ENCODE measurements around the gene MMRN1.

The MMRN1 gene

DNA sequence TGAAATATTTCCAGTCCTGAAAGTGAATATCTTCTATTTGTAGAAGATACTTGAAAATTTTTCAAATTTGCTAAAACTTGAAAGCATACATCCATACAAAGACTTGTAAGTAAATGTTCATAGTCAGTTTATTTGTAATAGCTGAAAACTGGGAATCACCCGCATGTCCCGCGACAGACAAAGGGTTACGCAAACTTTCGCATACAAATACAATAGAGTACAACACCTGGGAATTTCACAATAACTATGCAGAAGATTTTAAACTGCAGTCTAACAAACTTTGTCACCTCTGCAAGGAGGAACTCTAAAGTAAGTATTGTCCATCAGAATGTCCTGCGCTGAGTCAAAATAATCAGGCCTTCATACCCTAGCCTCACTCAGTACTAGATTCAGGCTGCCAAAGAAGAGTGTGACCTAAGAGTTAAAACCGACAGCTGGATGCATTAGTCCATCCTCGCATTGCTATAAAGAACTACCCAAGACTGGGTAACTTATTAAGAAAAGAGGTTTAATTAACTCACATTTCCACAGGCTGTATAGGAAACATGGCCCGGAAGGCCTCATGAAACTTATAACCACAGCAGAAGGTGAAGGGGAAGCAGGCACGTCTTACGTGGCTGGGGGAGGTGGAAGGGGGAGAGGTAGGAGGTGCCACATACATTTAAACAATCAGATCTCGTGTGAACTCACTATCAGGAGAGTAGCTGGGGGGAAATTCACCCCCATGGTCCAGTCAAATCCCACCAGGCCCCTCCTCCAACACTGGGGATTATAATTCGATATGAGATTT, 60.4 kb downstream of the MMRN1 start:
- Histone ChIP-seq H3K9me3 (ENCODE audit: control insufficient read depth, low read length) (no peaks in the 10 kb centered on the region), H3K9ac (ENCODE audit: low read length) (no peak overlapping the region), H3K27me3 (replicated peaks; ENCODE audit: control insufficient read depth, insufficient read depth, low read length) (no peaks in the 10 kb centered on the region), H3K36me3 (ENCODE audit: control insufficient read depth, insufficient read depth, low read length, severe bottlenecking) (no peaks in the 10 kb centered on the region), H3K4me1 (ENCODE audit: control insufficient read depth, insufficient read depth, low read length) (no peaks in the 10 kb centered on the region), H3K4me3 (ENCODE audit: low read length) (no peak overlapping the region)
- no peak for DNase-seq (ENCODE audit: low read depth)

DNA sequence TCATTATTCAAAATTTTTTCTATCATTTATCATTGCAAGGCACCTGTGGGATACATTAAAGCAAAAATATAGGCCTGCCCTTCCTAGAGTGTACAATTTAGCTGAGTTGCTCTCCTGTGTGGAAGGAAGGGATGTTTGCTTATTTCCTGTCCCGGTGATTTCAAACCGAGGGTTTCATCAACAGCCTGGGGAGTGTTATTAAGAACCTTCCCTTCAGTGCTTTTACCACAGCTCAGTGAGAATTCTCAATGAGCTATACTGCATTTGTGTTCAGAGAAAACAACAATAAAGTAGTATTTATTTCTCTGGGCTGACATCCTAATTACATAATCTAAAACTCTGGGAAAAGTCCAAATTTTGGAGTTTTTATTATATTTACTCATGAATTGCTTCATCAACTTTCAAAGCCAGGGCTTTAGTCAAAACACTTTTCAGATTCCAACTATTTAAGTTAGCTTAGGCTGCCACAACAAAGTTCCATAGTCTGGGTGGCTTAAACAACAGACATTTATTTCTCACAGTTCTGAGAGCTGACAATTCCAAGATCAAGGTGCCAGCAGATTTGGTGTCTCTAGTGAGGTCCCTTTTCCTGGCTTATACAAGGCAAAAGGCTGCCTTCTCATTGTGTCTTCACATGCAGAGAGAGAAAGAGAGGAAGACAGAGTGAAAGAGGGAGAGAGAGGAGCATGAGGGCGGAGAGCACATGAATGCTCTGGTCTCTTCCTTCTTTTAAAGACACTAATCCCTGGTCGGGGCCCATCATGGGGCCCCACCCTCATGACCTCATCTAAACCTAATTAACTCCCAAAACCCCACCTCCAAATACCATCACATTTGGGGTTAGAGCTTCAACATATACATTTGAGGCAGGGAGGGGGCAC, 62.6 kb downstream of the MMRN1 start:
- Histone ChIP-seq H3K4me1 (ENCODE audit: control insufficient read depth, insufficient read depth, low read length) (no peaks in the 10 kb centered on the region), H3K9ac (ENCODE audit: low read length) (no peak overlapping the region), H3K36me3 (ENCODE audit: control insufficient read depth, insufficient read depth, low read length, severe bottlenecking) (no peaks in the 10 kb centered on the region), H3K4me3 (ENCODE audit: low read length) (no peak overlapping the region), H3K27me3 (replicated peaks; ENCODE audit: control insufficient read depth, insufficient read depth, low read length) (no peaks in the 10 kb centered on the region), H3K9me3 (ENCODE audit: control insufficient read depth, low read length) (no peaks in the 10 kb centered on the region)
- DNase-seq (ENCODE audit: low read depth): no peak

DNA sequence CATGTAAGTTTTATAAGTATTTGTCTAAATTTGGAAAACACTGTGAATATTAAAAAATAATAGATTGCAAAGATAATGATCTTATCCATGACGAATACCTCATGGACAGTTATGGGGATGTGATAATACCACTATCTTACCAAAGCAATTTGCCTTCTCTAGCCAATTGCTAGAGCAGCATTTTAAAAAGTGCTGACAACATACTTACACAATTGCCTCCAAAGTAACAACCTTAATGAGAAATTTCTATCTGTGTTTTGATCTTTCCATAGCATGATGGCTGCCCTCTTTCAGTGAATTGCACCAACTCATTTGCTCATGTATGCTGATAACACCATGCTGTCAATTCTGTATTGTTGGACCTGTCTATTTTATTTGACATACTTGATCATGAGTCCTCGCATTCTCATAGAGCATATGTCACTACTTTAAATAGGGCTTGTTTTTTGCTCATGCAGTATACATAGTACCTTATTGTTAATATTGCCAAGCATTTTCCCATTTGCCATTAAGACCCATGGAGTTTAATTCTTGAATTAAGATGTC, 87.2 kb downstream of the MMRN1 start:
- Histone ChIP-seq H3K36me3 (ENCODE audit: control insufficient read depth, insufficient read depth, low read length, severe bottlenecking) (no peaks in the 10 kb centered on the region), H3K9ac (ENCODE audit: low read length) (no peak overlapping the region), H3K27me3 (replicated peaks; ENCODE audit: control insufficient read depth, insufficient read depth, low read length) (no peaks in the 10 kb centered on the region), H3K4me1 (ENCODE audit: control insufficient read depth, insufficient read depth, low read length) (no peaks in the 10 kb centered on the region), H3K9me3 (ENCODE audit: control insufficient read depth, low read length) (no peaks in the 10 kb centered on the region), H3K4me3 (ENCODE audit: low read length) (no peak overlapping the region)
- DNase-seq (ENCODE audit: low read depth): no peak

DNA sequence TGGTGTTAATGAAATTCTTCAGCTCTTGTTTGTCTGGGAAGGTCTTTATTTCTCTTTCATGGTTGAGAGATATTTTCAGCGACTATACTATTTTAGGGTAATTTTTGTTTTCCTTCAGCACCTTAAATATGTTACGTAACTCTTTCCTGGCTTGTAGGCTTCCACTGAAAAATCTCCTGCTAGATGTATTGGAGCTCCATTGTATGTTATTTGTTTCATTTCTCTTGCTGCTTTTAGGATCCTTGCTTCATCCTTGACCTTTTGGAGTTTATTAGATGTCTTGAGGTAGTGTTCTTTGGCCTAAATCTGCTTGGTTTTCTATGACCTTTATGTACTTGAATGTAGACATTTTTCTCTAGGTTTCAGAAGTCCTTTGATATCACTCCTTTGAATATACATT, 93.6 kb downstream of the MMRN1 start:
- Histone ChIP-seq H3K36me3 (ENCODE audit: control insufficient read depth, insufficient read depth, low read length, severe bottlenecking) (no peaks in the 10 kb centered on the region), H3K27me3 (replicated peaks; ENCODE audit: control insufficient read depth, insufficient read depth, low read length) (no peaks in the 10 kb centered on the region), H3K9me3 (ENCODE audit: control insufficient read depth, low read length) (peaks cover 10% of the 10 kb centered on the region)

DNA sequence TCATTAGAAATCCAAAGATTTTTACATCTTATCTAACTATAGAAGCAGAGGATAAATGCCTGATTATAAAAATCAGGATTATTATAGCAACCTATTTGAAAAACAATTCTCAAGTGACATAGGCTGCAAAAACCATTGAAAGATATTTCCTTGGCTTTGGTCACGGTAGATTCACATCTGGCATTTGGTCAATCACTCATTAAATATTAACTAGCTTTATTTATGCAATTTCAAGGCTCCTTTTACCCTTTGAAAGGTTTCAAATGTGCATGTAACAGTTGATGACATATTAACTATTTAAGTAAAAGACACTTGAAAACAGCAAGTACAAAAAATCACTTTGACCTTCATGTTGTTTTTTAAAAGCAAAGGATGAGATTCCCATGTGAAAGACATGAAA, 98.1 kb downstream of the MMRN1 start:
- Histone ChIP-seq H3K4me3 (ENCODE audit: low read length) (no peak overlapping the region), H3K9ac (ENCODE audit: low read length) (no peak overlapping the region), H3K9me3 (ENCODE audit: control insufficient read depth, low read length) (peaks cover 9% of the 10 kb centered on the region), H3K36me3 (ENCODE audit: control insufficient read depth, insufficient read depth, low read length, severe bottlenecking) (no peaks in the 10 kb centered on the region), H3K27me3 (replicated peaks; ENCODE audit: control insufficient read depth, insufficient read depth, low read length) (no peaks in the 10 kb centered on the region), H3K4me1 (ENCODE audit: control insufficient read depth, insufficient read depth, low read length) (no peaks in the 10 kb centered on the region)
- DNase-seq (ENCODE audit: low read depth): no peak

More for the DNA sequence above, 93.6 kb downstream of the MMRN1 start:
- no peaks in the 10 kb centered on the region for H3K4me1 ChIP-seq (ENCODE audit: control insufficient read depth, insufficient read depth, low read length)
- DNase-seq (ENCODE audit: low read depth): no peak
- no peak overlapping the region for H3K4me3 ChIP-seq (ENCODE audit: low read length)
- no peak overlapping the region for H3K9ac ChIP-seq (ENCODE audit: low read length)

DNA sequence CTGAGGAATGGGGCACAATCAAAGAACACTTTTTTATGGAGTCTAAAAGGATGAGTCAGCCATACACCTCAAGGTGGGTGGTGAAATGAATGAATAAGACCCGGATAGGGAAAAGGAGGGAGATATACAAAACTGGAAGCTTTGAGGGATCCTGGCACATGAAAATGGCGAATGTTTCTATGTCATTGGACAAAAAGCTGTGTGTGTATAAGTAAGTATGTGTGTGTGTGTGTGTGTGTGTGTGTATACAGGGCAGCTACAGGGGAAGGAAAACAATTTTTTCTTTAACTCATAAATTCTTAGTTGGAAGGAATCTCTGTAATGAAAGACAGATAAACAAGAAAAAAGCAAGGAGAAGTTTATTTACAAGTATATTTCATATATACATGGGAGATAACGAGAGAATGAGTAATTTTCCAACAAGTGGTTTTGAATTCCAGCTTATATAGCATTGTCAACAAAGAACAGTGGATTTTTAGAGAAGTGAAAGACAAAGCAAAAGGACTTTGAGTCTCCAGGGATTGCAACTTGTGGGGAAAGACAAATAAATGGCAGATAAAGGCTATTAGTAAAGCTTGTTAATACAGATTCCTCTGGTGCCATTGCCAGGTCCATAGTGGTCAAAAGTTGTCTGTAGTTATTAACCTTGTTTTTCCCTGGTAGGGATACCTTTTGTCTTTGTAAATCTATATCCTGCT, 99.7 kb downstream of the MMRN1 start:
- Histone ChIP-seq H3K27me3 (replicated peaks; ENCODE audit: control insufficient read depth, insufficient read depth, low read length) (no peaks in the 10 kb centered on the region), H3K36me3 (ENCODE audit: control insufficient read depth, insufficient read depth, low read length, severe bottlenecking) (no peaks in the 10 kb centered on the region), H3K9ac (ENCODE audit: low read length) (no peak overlapping the region), H3K4me1 (ENCODE audit: control insufficient read depth, insufficient read depth, low read length) (no peaks in the 10 kb centered on the region), H3K9me3 (ENCODE audit: control insufficient read depth, low read length) (no peaks in the 10 kb centered on the region), H3K4me3 (ENCODE audit: low read length) (no peak overlapping the region)
- DNase-seq (ENCODE audit: low read depth): no peak

DNA sequence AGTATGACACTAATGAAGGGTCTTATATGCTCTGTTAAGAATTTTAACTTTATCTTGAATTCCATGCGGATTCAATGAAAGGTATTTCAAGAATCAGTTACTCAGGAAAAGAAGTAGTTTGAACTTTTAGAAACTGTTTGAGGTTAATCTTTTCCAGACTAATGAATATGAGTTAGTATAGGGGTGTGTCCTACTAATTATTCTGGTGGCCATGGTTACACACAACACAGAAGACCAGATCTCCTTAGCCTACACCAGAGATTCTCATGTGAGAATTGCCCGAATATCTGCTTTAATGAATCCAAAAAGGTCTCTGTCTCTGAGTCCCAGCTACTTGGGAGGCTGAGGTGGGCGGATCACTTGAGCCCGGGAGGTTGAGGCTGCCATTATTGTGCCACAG, 100.4 kb downstream of the MMRN1 start:
- Histone ChIP-seq H3K4me1 (ENCODE audit: control insufficient read depth, insufficient read depth, low read length) (no peaks in the 10 kb centered on the region), H3K4me3 (ENCODE audit: low read length) (no peak overlapping the region), H3K36me3 (ENCODE audit: control insufficient read depth, insufficient read depth, low read length, severe bottlenecking) (no peaks in the 10 kb centered on the region), H3K27me3 (replicated peaks; ENCODE audit: control insufficient read depth, insufficient read depth, low read length) (no peaks in the 10 kb centered on the region), H3K9ac (ENCODE audit: low read length) (no peak overlapping the region), H3K9me3 (ENCODE audit: control insufficient read depth, low read length) (no peaks in the 10 kb centered on the region)
- DNase-seq (ENCODE audit: low read depth): no peak

DNA sequence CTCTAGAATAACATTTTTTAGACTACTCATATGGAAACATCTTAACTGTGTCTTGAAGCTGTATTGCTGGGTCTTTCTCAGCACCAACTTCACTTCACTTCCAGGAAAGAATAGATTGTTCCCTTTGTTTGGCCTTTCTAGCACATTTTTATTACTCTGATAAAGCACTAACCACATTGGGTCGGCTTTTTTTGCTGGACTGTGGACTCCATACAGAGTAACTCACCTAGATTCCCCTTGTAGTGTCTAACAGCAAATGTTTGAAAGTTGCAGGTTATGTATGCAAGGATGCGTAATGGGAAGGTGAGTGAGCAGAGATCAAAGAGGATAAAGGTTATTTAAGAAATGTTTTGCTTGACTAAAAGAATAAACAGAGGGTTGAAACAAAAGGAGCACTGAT, 101.2 kb downstream of the MMRN1 start:
- no peaks in the 10 kb centered on the region for H3K36me3 ChIP-seq (ENCODE audit: control insufficient read depth, insufficient read depth, low read length, severe bottlenecking)
- no peaks in the 10 kb centered on the region for H3K4me1 ChIP-seq (ENCODE audit: control insufficient read depth, insufficient read depth, low read length)
- H3K27me3 ChIP-seq (replicated peaks; ENCODE audit: control insufficient read depth, insufficient read depth, low read length): no peaks in the 10 kb centered on the region
- no peak overlapping the region for H3K4me3 ChIP-seq (ENCODE audit: low read length)
- H3K9ac ChIP-seq (ENCODE audit: low read length): no peak overlapping the region
- no peaks in the 10 kb centered on the region for H3K9me3 ChIP-seq (ENCODE audit: control insufficient read depth, low read length)
- no peak for DNase-seq (ENCODE audit: low read depth)

DNA sequence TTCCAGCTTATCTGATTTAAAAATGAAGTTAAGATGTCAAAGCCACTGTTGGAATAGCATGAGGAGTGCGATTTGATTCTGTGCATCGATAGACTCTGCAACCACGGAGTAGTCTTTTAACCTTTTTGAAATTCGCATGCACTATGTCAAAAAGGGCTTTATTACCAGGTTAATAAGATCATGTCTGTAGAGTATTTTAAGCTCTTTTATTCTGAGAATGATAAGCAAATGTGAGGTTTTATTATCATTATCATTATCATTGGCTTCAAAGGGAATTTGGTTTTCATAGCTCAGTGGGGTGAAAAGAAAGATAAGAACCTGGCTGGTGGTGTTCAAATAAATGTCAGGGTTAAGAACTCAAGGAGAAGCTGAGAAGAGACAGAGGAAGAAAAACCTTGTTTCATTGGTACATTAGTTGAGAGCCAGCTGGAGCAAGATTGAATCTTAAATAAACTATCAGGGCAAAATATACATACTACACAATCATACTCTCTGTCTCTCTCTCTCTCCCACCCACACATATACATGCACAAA, 102.6 kb downstream of the MMRN1 start:
- no peak for DNase-seq (ENCODE audit: low read depth)
- H3K36me3 ChIP-seq (ENCODE audit: control insufficient read depth, insufficient read depth, low read length, severe bottlenecking): no peaks in the 10 kb centered on the region
- no peaks in the 10 kb centered on the region for H3K9me3 ChIP-seq (ENCODE audit: control insufficient read depth, low read length)
- H3K9ac ChIP-seq (ENCODE audit: low read length): no peak overlapping the region
- H3K4me1 ChIP-seq (ENCODE audit: control insufficient read depth, insufficient read depth, low read length): no peaks in the 10 kb centered on the region
- no peaks in the 10 kb centered on the region for H3K27me3 ChIP-seq (replicated peaks; ENCODE audit: control insufficient read depth, insufficient read depth, low read length)
- no peak overlapping the region for H3K4me3 ChIP-seq (ENCODE audit: low read length)

DNA sequence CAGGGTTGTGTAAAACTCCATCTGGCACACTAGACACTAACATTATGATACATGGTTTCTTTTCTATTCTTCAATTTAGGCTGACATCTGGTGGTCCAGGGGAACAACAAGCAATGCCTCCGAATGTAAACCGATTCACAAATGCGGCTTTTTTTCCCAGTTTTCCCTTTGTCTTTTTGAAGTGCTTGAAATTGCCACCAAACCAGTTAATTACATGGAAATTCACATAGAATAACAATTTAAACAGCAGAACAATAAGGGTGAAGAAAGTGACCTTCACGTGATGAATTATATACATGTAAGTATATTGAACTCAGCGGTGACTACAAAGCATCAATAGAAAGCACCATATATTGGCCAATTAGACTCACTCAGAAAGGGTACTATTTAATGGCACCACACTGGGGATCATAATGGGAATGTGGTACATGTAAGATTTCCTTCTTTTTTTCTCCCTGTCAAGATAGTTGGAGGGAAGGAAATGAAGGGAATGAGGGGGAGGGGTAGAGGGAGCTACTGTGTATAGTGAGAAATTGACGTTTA, 103.9 kb downstream of the MMRN1 start:
- Histone ChIP-seq H3K9ac (ENCODE audit: low read length) (no peak overlapping the region), H3K36me3 (ENCODE audit: control insufficient read depth, insufficient read depth, low read length, severe bottlenecking) (no peaks in the 10 kb centered on the region), H3K27me3 (replicated peaks; ENCODE audit: control insufficient read depth, insufficient read depth, low read length) (no peaks in the 10 kb centered on the region), H3K4me1 (ENCODE audit: control insufficient read depth, insufficient read depth, low read length) (no peaks in the 10 kb centered on the region), H3K4me3 (ENCODE audit: low read length) (no peak overlapping the region), H3K9me3 (ENCODE audit: control insufficient read depth, low read length) (no peaks in the 10 kb centered on the region)
- no peak for DNase-seq (ENCODE audit: low read depth)

All from adipocyte (in vitro differentiated cells).